Testis (tissue), 2 donors: ENCODE measurements around the gene IFNGR1.

Source experiments
- POLR2A ChIP-seq: fragments of 450-650 bp; IDR thresholded peaks from one replicate; pipeline ENCODE4 v1.6.1; 2017; ENCODE audit warnings: antibody characterized with exemption, mild to moderate bottlenecking, moderate library complexity
- TF ChIP-seq, protein P1 (sequence below), 3 experiments: fragments of 450-650 bp in 2 of 3; fragments of 200-600 bp in 1 of 3; sonication (generic) in 1 of 3; IDR thresholded peaks; one replicate each; pipeline ENCODE4 v1.5.1; 2016 to 2019; ENCODE audit warnings: antibody characterized with exemption in 3 of 3, mild to moderate bottlenecking in 2 of 3, moderate library complexity in 1 of 3

DNA sequence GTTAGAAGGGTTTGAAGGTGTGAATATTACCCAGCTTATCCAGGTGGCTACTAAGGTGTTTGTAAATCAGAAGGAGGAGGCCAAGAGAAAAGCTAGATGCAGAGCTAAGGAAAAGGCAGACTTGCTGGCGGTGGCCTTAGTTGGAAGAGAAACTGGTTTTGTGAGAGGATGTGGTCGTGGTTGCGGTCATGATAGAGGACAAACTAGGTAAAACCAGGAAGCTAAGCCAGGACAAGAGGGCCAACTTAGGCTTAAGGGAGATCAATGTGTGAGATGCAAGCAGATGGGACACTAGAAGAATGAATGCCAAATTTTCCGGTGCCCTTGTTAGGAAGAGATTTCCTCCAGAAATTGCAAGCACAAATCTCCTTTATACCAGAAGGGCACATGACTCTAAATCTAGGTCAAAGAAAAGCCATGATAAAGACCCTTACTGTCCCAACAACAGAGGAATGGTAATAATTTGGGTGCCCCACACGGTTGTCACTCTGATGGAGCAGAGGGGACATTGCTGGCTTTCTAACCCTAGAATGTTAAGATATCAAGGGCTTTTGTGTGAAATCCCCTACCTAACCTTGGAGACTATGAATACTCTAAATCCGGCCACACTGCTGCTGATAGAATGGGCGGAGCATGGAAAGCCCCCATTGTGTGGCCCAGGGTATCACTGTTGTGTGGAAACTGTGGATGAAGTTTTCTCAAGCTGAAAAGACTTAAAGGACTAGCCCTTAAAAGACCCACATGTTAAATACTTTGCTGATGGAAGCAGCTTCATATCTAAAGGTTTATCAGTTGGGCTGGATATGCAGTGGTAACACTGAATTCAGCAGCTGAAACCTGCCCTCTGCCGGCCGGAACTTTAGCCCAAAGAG, 53.6 kb downstream of the IFNGR1 start:
- TF ChIP-seq, protein P1, sequence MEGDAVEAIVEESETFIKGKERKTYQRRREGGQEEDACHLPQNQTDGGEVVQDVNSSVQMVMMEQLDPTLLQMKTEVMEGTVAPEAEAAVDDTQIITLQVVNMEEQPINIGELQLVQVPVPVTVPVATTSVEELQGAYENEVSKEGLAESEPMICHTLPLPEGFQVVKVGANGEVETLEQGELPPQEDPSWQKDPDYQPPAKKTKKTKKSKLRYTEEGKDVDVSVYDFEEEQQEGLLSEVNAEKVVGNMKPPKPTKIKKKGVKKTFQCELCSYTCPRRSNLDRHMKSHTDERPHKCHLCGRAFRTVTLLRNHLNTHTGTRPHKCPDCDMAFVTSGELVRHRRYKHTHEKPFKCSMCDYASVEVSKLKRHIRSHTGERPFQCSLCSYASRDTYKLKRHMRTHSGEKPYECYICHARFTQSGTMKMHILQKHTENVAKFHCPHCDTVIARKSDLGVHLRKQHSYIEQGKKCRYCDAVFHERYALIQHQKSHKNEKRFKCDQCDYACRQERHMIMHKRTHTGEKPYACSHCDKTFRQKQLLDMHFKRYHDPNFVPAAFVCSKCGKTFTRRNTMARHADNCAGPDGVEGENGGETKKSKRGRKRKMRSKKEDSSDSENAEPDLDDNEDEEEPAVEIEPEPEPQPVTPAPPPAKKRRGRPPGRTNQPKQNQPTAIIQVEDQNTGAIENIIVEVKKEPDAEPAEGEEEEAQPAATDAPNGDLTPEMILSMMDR (IDR thresholded peaks at IDR 0.05): no peak
- TF ChIP-seq POLR2A: no peak
